Stimulated activated naive CD8-positive, alpha-beta T cell treated with anti-CD3 and anti-CD28 coated beads, Interleukin-15, amount 100 ng/mL, for 72 hours (primary cell): ENCODE results near the gene CORO2B.

Source experiments
- ATAC-seq: fragments of 150-1000 bp; cut with Tn5 transposase; 2 replicates; pipeline ENCODE4 v1.10.0; 2021; ENCODE audit warnings: mild to moderate bottlenecking, moderate library complexity
- DNase-seq, 2 donors: peaks; one replicate each; pipeline ENCODE4 v3.0.0; 2021 to 2022
- H3K27ac Mint-ChIP-seq, 2 donors: one replicate each; pipeline ENCODE4 v1.8.0; 2022; ENCODE audit warnings: mild to moderate bottlenecking in 2 of 2, mixed read lengths in 2 of 2, moderate library complexity in 2 of 2
- H3K27me3 Mint-ChIP-seq: one replicate; pipeline ENCODE4 v1.8.0; 2022; ENCODE audit warnings: mixed read lengths
- H3K4me1 Mint-ChIP-seq: one replicate; pipeline ENCODE4 v1.8.0; 2022; ENCODE audit warnings: mild to moderate bottlenecking, mixed read lengths
- H3K4me3 Mint-ChIP-seq, 2 donors: one replicate each; pipeline ENCODE4 v1.8.0; 2022; ENCODE audit warnings: mild to moderate bottlenecking in 2 of 2, mixed read lengths in 2 of 2, moderate library complexity in 1 of 2
- H3K9me3 Mint-ChIP-seq, 2 donors: one replicate each; pipeline ENCODE4 v1.8.0; 2022; ENCODE audit warnings: mixed read lengths in 2 of 2

Gene CORO2B

DNA sequence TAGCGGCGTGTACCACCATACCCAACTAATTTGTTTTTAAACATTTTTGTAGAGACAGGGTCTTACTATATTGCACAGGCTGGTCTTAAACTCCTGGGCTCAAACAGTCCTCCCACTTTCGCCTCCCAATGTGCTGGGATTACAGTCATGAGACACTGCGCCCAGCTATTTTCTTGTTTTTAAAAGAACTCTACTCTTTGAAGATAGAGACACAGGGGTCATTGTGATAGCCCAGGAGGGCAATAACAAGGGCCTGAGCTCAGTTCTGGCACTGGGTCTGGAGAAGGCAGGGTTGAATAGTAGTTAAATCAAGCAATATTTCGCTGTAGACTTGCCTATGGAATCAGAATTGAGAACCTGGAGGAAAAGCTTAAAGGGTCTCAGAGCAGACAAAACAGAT, 143.1 kb downstream of the CORO2B start:
- DNase-seq (no peak), ATAC-seq (no peak)
- Mint-ChIP-seq H3K27me3 (peaks cover 17% of the 10 kb centered on the region), H3K9me3 (no peaks in the 10 kb centered on the region), H3K27ac (no peak overlapping the region), H3K4me3 (no peak overlapping the region), H3K4me1 (no peaks in the 10 kb centered on the region)

DNA sequence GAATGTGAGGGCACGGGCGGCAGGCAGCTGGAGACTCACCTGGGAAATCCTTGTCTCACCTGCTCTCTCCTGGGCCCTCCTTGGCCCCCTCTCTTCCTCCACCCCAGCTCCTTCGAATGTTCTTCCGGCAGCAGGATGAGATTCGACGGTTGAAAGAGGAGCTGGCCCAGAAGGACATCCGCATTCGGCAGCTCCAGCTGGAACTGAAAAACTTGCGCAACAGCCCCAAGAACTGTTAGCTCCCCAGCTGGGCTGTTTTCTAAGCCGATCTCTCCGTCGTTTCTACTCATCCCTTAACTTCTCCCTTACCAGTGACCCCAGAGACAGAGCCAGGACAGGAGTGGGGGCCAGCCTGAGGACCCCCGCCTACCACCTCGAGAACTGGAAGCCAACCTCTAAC, 146.9 kb downstream of the CORO2B start:
- H3K27ac Mint-ChIP-seq = peak overlapping the region in 1 of 2 donors; percentile 14
- DNase-seq (no peak), ATAC-seq (no peak)
- no peaks in the 10 kb centered on the region for H3K9me3 Mint-ChIP-seq
- H3K27me3 Mint-ChIP-seq = peaks cover 5% of the 10 kb centered on the region
- H3K4me1 Mint-ChIP-seq = no peaks in the 10 kb centered on the region
- no peak overlapping the region for H3K4me3 Mint-ChIP-seq

DNA sequence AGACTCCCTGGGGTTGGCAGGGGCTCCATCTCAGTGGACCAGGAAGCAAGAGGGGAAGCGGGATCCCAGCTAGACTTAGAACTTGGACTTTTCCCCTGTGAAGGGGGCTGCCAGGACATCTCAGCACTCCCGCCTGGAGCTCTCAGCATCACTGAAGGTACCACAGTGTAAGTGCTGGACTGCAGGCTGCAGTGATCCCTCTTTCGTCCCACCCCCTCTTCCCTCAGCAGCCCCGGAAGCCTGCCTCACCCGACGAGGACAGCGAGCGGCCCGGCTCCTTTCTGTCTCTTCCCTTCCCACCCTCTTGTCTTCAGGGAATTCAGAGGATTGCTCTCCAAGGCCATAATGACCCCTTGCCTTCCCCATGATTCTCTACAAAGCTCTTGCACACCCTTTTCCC, 147.5 kb downstream of the CORO2B start:
- Mint-ChIP-seq H3K4me1 (no peaks in the 10 kb centered on the region), H3K27me3 (peaks cover under 1% of the 10 kb centered on the region), H3K27ac (peak overlapping the region in 1 of 2 donors; percentile 61), H3K4me3 (no peak overlapping the region), H3K9me3 (no peaks in the 10 kb centered on the region)
- no peak for DNase-seq
- ATAC-seq = no peak

DNA sequence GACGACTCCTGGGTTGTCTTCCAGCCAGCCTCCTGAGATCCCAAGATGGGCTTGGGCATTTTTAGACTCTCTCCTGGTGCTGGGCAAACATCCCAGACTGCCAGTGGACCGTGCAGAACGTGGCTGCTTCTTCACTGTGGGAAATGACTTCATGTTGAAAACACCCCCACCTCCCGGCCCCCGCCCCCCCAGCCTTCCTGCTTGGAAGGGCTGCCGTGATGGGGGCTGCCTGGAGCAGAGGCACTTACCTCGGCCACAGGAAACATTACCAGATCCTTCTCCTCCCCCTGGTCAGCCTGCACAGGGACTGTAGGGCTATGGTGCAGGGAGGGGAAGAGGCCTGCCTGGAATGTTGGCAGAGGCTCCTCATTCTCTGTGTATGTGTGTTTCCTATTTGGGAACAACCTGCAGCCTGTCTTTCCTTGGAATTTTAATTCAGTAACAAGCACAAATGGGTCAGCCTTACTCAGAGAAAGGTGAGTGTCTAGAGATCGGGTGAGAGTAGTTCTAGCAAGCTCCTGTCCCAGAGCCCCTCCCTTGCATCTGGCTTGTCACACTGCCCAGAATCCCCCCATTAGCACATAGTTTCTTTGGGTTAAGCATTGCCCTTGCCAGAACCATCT, 151.1 kb downstream of the CORO2B start:
- H3K27ac Mint-ChIP-seq = no peak overlapping the region
- peaks cover 6% of the 10 kb centered on the region for H3K4me1 Mint-ChIP-seq
- H3K9me3 Mint-ChIP-seq = no peaks in the 10 kb centered on the region
- DNase-seq (no peak), ATAC-seq (no peak)
- H3K27me3 Mint-ChIP-seq = no peaks in the 10 kb centered on the region
- no peak overlapping the region for H3K4me3 Mint-ChIP-seq

DNA sequence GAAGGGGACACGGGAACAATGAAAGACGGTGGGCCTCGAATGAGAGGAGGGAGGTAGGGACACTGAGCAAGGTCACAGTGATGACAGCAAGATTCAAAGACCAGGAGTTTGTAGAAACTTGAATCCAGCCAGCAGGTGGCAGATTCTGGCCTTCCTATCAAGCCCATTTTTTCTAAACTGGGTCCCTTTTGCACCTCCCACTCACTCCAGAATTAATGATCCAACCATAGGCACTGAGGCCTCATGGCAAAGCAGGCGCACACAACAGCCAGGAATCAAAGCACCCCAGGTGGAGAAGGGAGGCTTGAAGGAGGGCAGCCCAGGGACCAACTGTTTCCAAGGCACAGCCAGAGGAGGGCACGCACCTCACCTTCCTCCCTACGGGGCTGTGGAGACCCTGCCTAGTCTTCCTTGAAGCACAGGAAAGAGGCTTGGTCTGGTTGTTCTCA, 151.7 kb downstream of the CORO2B start:
- no peaks in the 10 kb centered on the region for H3K9me3 Mint-ChIP-seq

DNA sequence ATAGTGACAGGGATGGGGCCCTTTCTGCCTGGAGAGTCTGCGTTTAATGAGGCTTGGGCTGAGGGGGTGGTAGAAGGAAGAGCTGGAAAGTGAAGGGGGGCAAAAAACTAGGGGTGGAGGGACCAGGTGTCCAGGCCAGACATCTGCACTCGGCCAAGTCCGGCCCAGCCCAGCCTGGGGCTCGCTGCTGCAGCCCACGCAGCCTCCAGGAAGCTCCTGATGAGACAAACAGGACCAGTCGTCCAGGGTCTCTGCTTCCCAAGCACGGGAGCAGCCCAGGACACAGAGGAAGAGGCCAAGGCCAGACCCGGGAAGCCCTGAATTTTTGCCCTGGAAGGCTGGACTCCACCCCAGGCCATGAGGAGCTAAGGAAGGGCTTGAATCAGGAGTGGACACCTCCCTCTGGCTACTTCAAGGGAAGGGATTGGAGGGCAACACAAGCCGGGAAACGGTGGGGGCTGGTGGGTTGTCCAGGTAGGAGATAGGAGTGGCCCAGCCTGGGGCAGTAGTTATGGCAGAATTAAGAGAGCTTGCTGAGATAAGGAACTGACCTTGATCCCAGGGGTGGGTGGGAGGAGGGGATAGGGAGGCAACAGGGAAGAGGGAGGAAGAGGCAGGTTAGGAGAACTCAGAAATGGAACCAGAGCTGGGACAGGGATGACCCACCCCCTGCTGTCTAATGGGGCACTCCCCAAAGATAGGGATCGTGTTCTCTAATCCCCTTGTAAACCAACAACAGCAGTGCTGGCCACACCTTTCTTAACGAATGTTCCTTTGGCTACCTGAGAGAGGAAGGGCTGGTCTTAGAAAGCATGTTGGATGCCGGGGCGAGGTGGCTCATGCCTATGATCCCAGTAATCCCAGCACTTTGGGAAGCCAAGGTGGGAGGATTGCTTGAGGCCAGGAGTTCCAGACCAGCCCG, 152.4 kb downstream of the CORO2B start:
- peaks cover 6% of the 10 kb centered on the region for H3K4me1 Mint-ChIP-seq
- no peaks in the 10 kb centered on the region for H3K27me3 Mint-ChIP-seq
- no peaks in the 10 kb centered on the region for H3K9me3 Mint-ChIP-seq
- ATAC-seq (no peak), DNase-seq (no peak)
- no peak overlapping the region for H3K27ac Mint-ChIP-seq
- no peak overlapping the region for H3K4me3 Mint-ChIP-seq

More for the DNA sequence above, 151.7 kb downstream of the CORO2B start:
- Mint-ChIP-seq H3K4me1 (peaks cover 6% of the 10 kb centered on the region), H3K27ac (no peak overlapping the region), H3K27me3 (no peaks in the 10 kb centered on the region), H3K4me3 (no peak overlapping the region)
- ATAC-seq (no peak), DNase-seq (peak; percentile 11 to 23)

DNA sequence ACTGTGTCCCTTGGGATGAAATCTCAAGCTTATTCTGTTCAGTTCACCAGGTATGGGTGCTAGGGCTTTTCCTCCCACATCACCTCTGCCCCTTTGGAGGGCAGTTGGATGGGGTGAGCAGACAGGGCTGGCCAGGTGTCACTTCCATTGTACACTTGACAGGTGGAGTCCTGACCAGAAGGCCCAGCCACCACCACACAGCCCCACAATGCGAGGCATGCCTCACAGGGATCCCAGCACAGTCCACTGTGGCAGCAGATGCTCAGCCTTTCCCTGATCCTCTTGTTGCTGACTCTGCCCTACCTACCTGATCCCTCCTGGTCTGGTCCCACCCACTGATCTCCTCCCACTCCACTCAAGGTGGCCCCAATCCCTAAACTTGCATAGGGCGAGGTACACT, 153.7 kb downstream of the CORO2B start:
- ATAC-seq (no peak), DNase-seq (no peak)
- no peak overlapping the region for H3K4me3 Mint-ChIP-seq
- H3K27me3 Mint-ChIP-seq = no peaks in the 10 kb centered on the region
- peak overlapping the region in 1 of 2 donors; percentile 1 for H3K27ac Mint-ChIP-seq
- H3K4me1 Mint-ChIP-seq = peaks cover 6% of the 10 kb centered on the region
- no peaks in the 10 kb centered on the region for H3K9me3 Mint-ChIP-seq

DNA sequence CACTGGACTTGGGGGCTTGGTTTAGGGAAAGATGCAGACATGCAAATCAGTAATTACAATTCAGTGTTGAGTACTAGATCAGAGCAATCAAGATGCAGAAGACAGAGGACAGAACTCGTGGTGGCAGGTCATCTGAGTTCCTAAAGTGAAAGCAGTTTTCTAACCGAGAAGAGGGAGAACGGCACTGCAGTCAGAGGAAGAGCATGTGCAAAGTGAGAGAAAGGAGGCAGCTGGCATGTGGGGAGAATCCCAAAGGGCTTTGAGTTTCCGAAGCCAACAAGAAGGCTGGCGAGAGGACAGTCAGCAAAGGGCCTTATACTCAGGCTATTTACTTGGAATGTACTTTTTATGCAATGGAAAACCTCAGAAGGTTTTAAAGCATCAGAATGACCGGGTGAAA, 154.9 kb downstream of the CORO2B start:
- peaks cover 6% of the 10 kb centered on the region for H3K4me1 Mint-ChIP-seq
- no peak overlapping the region for H3K27ac Mint-ChIP-seq
- no peaks in the 10 kb centered on the region for H3K27me3 Mint-ChIP-seq
- no peak for ATAC-seq
- H3K4me3 Mint-ChIP-seq = no peak overlapping the region
- no peaks in the 10 kb centered on the region for H3K9me3 Mint-ChIP-seq
- DNase-seq = no peak

DNA sequence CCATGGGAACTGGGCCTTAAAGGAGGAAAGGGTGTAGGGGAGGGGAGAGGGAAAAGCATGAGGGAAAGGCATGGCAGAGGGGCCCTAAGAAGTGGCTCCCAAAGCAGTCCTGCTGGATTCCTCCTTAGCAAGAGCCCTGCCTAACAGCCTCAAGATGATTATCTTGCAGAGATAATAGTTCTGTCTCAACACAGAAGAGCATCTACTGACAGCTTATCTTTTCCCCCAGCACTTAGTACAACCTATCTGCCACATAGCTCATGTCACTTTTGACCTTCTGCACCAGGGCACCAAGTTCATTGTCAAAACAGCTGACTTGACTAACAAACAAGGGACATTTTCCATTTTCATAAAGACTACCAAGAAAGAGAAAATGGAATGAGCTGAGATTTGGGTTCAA, 155.6 kb downstream of the CORO2B start:
- Mint-ChIP-seq H3K27ac (no peak overlapping the region), H3K4me3 (no peak overlapping the region), H3K27me3 (no peaks in the 10 kb centered on the region), H3K4me1 (peaks cover 6% of the 10 kb centered on the region), H3K9me3 (no peaks in the 10 kb centered on the region)
- DNase-seq (no peak), ATAC-seq (no peak)

DNA sequence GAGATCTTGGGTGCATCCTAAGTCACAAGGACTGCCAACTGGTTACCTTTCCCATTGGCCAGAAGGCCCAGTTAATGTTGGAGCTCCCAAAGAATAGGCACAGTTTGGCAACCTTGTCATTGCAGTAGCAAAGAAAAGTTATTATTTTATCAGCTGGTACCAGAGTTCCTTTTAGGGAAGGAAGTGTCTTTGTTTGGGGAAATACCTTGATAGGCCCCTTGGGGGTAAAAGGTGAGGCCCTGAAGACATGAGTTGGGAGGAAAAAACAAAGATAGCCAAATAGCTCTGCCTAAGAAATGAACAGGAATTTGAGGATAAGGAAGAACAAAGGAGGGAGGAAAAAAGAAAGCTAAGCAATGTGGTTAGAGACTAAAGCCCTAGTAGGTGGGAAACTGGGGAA, 156.1 kb downstream of the CORO2B start:
- ATAC-seq = no peak
- no peaks in the 10 kb centered on the region for H3K9me3 Mint-ChIP-seq
- no peak overlapping the region for H3K27ac Mint-ChIP-seq
- H3K4me3 Mint-ChIP-seq = no peak overlapping the region
- no peaks in the 10 kb centered on the region for H3K27me3 Mint-ChIP-seq
- H3K4me1 Mint-ChIP-seq = peaks cover 6% of the 10 kb centered on the region
- no peak for DNase-seq

DNA sequence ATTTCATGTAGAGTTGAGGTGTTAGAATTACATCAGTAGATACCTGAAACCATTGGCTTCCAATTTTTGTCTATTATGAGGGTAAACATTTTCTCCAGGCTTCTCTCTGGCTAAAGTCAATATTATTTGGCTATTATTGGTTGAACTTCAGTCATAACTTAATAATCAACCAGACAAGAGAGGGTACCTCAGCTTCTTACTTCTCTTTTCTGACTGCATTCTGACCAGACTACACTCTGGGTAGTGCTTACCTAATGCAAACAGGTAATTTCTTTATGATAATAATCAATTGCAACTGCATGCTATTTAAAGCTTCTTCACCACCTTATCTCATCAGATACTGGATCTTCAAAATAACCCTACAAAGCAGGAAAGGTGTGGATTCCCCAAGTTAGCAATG, 156.8 kb downstream of the CORO2B start:
- H3K4me1 Mint-ChIP-seq = peaks cover 6% of the 10 kb centered on the region
- no peak for ATAC-seq
- no peaks in the 10 kb centered on the region for H3K27me3 Mint-ChIP-seq
- no peak overlapping the region for H3K27ac Mint-ChIP-seq
- no peak overlapping the region for H3K4me3 Mint-ChIP-seq
- H3K9me3 Mint-ChIP-seq = no peaks in the 10 kb centered on the region
- no peak for DNase-seq

DNA sequence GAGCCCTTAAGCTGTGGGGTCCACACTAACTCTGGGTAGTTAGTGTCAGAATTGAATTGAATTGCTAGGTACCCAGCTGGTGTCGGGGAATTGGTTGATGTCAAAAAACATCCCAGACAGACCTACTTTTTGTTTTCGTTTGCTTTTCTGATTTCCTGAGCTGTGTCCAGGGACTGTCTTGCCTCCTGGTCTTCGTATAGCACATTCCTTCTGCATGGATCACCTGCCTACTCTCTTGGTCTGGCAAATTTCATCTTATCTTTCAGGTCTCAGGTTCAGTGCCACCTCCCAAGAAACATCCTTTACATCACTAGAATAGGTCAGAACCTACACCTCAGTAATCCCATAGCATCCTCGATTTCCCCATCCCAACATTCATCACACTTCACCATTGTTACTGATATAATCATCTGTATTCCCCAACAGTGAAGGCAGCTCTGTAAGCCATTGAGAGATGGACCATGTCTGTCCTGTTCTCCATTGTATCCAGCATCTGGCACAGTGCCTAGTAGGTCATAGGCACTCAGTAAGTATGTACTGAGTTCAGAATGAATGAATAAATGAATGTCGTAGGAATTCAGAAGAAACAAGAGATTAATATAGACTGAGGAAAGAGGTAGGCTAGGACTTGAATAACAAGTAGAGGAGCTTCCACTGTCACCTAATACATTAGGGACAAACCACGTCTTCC, 160.7 kb downstream of the CORO2B start:
- no peak for DNase-seq
- H3K27ac Mint-ChIP-seq = no peak overlapping the region
- ATAC-seq = no peak

DNA sequence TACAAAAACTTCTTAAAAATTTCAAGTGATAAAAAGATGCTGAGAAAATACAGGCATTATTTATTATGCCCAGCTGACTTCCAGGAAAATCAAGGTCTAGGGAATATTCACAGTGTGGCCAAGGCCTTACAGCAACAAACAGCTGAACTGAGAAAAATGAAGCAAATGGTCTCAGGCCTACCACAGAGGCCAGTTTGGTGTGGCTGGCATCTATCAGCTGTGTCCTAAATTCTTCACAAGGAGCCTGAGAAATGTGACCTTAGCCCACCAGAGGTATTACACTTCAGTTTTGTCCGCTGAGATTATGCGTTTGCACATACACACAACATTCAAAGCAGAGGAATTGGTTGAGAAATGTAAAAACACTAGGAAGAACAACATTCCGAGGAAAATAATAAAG, 164.5 kb downstream of the CORO2B start:
- no peaks in the 10 kb centered on the region for H3K9me3 Mint-ChIP-seq
- H3K27ac Mint-ChIP-seq = no peak overlapping the region
- H3K4me1 Mint-ChIP-seq = no peaks in the 10 kb centered on the region
- DNase-seq (no peak), ATAC-seq (no peak)
- H3K4me3 Mint-ChIP-seq = no peak overlapping the region
- no peaks in the 10 kb centered on the region for H3K27me3 Mint-ChIP-seq

More for the DNA sequence above, 160.7 kb downstream of the CORO2B start:
- no peaks in the 10 kb centered on the region for H3K4me1 Mint-ChIP-seq
- no peak overlapping the region for H3K4me3 Mint-ChIP-seq
- no peaks in the 10 kb centered on the region for H3K27me3 Mint-ChIP-seq
- H3K9me3 Mint-ChIP-seq = no peaks in the 10 kb centered on the region

DNA sequence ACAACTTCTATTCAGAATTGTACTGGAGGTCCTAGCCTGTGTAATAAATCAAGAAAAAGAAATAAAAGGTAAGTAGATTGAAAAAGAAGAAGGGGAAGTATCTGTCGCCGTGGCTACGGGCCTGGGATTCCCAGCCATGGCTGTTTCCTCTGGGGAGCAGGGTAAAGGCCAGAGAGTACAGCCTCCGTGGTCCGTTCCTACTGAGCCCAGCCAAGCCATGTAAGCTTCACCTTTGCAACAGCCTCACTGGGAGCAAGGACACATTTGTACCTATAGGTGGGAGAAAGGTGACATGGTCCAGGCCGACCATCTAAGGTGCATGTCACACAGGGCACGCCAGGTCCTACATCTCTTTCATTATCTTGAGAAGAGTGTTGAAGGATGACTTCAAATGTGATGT, 170.6 kb downstream of the CORO2B start:
- no peaks in the 10 kb centered on the region for H3K4me1 Mint-ChIP-seq
- ATAC-seq (no peak), DNase-seq (no peak)
- H3K27ac Mint-ChIP-seq = no peak overlapping the region
- no peaks in the 10 kb centered on the region for H3K9me3 Mint-ChIP-seq
- no peak overlapping the region for H3K4me3 Mint-ChIP-seq
- H3K27me3 Mint-ChIP-seq = no peaks in the 10 kb centered on the region

DNA sequence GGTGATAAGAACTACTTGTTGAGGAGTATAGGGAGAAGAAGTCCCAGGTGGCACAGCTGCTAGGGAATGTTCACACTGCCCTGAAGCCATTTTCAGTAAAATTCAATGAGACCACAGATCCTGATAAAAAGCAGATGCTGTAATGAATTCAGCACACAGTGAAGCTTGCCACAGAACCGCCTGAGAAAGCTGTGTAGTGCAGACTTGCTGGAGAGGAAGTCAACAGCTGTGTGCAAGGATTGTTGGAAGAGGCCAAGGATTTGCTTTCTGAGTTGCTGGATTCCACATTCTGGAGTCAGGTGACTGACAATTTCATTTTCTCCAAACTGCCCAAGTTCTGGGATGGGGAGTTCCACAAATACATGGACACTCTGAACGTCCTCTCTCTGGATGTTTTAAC, 171.0 kb downstream of the CORO2B start:
- Mint-ChIP-seq H3K4me1 (peaks cover 2% of the 10 kb centered on the region), H3K27me3 (no peaks in the 10 kb centered on the region), H3K4me3 (no peak overlapping the region), H3K9me3 (no peaks in the 10 kb centered on the region), H3K27ac (no peak overlapping the region)
- ATAC-seq (no peak), DNase-seq (no peak)

DNA sequence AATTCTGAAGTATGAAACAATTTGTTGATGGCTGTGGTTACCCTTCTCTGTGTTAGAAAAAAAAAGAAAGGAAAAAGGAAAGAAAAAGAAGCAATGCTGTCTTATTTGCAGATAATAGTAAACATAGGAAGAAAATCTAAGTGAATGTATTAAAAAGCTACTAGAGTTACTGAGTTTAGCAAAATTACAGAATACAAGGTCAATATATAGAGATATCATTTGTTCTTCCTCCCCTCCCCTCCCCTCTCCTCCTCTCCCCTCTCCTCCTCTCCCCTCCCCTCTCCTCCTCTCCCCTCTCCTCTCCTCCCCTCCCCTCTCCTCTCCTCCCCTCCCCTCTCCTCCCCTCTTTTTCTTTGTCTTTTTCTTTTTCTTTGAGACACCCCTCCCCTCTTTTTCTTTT, 172.8 kb downstream of the CORO2B start:
- no peaks in the 10 kb centered on the region for H3K9me3 Mint-ChIP-seq
- ATAC-seq (no peak), DNase-seq (no peak)
- H3K27ac Mint-ChIP-seq = no peak overlapping the region
- H3K4me3 Mint-ChIP-seq = no peak overlapping the region
- peaks cover 6% of the 10 kb centered on the region for H3K4me1 Mint-ChIP-seq
- H3K27me3 Mint-ChIP-seq = peaks cover 12% of the 10 kb centered on the region
